Naive thymus-derived CD8-positive, alpha-beta T cell (primary cell): Measurements from ENCODE around the gene RAB7A. TPM values are rescaled to one million over a fixed set of nuclear protein-coding genes. Genes with fewer than 3 reads are reported as not detected.
"Not testable (repeated sequence)": the region's sequence is repeated elsewhere in the genome, so short reads cannot be mapped to it uniquely, and the experiment has no call there.

Experiments used
- ATAC-seq, 2 donors: fragments of 150-1000 bp; cut with Tn5 transposase in 1 of 2; sonication (Bioruptor Pico), chemical (Tn5 transposase) in 1 of 2; 1 replicate in 1 of 2; 2 replicates in 1 of 2; pipeline ENCODE4 v1.10.0; 2021; ENCODE audit warnings: mild to moderate bottlenecking in 2 of 2, moderate library complexity in 2 of 2
- POLR2A ChIA-PET: fragments of 350-600 bp; sonication (Branson Sonifier 250); formaldehyde crosslinking; loops from one replicate; lab custom pipeline; 2021; ENCODE audit warnings: antibody characterized with exemption; lab: Charles Lee
- DNase-seq, 10 donors: peaks; one replicate each; pipeline versions ENCODE4 v3.0.0 to v3.0.0-alpha.2; 2020 to 2022
- H3K27ac Mint-ChIP-seq, 10 donors: one replicate each; pipeline ENCODE4 v1.8.0; 2020 to 2022; ENCODE audit warnings: mild to moderate bottlenecking in 10 of 10, mixed read lengths in 10 of 10, moderate library complexity in 4 of 10, inconsistent platforms in 1 of 10
- H3K27me3 Mint-ChIP-seq, 5 donors: one replicate each; pipeline ENCODE4 v1.8.0; 2021 to 2022; ENCODE audit warnings: mixed read lengths in 5 of 5
- H3K36me3 Mint-ChIP-seq, 3 donors: one replicate each; pipeline ENCODE4 v1.8.0; 2020 to 2022; ENCODE audit warnings: mixed read lengths in 3 of 3, mild to moderate bottlenecking in 2 of 3, inconsistent platforms in 1 of 3
- H3K4me1 Mint-ChIP-seq, 4 donors: one replicate each; pipeline ENCODE4 v1.8.0; 2021 to 2022; ENCODE audit warnings: mixed read lengths in 4 of 4
- H3K4me3 Mint-ChIP-seq, 10 donors: one replicate each; pipeline ENCODE4 v1.8.0; 2020 to 2022; ENCODE audit warnings: mild to moderate bottlenecking in 10 of 10, mixed read lengths in 10 of 10, moderate library complexity in 6 of 10, inconsistent platforms in 1 of 10
- H3K9me3 Mint-ChIP-seq, 9 donors: one replicate each; pipeline ENCODE4 v1.8.0; 2020 to 2022; ENCODE audit warnings: mixed read lengths in 9 of 9, mild to moderate bottlenecking in 3 of 9, inconsistent platforms in 1 of 9, moderate library complexity in 1 of 9
- polyA plus RNA-seq, 3 donors: library from polyadenylated mRNA; unstranded; fragments of 300-500 nt; fragmentation: Illumina TruSeq; gene quantifications; one replicate each; pipeline ENCODE4 v1.2.3, GENCODE V29; 2021
- total RNA-seq, 8 experiments: library from RNA in 2 of 8; stranded (reverse) in 2 of 8; gene quantifications; one replicate each; pipeline ENCODE4 v1.2.3 and lab custom pipeline; 2021 to 2026

RAB7A gene
- total and polyA plus RNA-seq, 5 experiments from 2014 or later, result 140 to 200 (median 177) TPM

- DNase-seq (no peak), ATAC-seq (no peak)
- Mint-ChIP-seq H3K4me1 (peaks cover 36 to 78% (median 70%) of the 10 kb centered on the region in 4 donors), H3K4me3 (peak overlapping the region in 3 of 10 donors; percentile 8 to 28 (median 20)), H3K27me3 (no peaks in the 10 kb centered on the region), H3K36me3 (peaks cover 0 to 45% (median 6%) of the 10 kb centered on the region in 3 donors), H3K9me3 (no peaks in the 10 kb centered on the region), H3K27ac (peak overlapping the region in 7 of 10 donors; percentile 5 to 86 (median 75))
- POLR2A ChIA-PET, result no interaction called here
Observed at GRCh38 chr3:128735884-128736283, 9.9 kb downstream of the RAB7A start.

GRCh38 chr3:128736601-128737000 lies 10.6 kb downstream of the RAB7A start:
- Mint-ChIP-seq H3K27me3 (no peaks in the 10 kb centered on the region), H3K36me3 (peaks cover 0 to 46% (median 8%) of the 10 kb centered on the region in 3 donors), H3K4me1 (peaks cover 33 to 76% (median 69%) of the 10 kb centered on the region in 4 donors), H3K27ac (peak overlapping the region in 1 of 10 donors; percentile 81), H3K4me3 (no peak overlapping the region), H3K9me3 (no peaks in the 10 kb centered on the region)
- DNase-seq, result no peak
- POLR2A ChIA-PET, result interaction anchor here (0.5 kb wide), 1 partner anchor 52 kb away, joined by 4 read pairs; no protein-coding TSS in a partner anchor
- ATAC-seq, result no peak

- Mint-ChIP-seq H3K27ac (peak overlapping the region in 3 of 10 donors; percentile 10 to 80 (median 18)), H3K27me3 (no peaks in the 10 kb centered on the region), H3K36me3 (peaks cover 0 to 65% (median 22%) of the 10 kb centered on the region in 3 donors), H3K4me1 (peaks cover 15 to 54% (median 42%) of the 10 kb centered on the region in 4 donors), H3K4me3 (peak overlapping the region in 2 of 10 donors; percentile 23 to 34), H3K9me3 (no peaks in the 10 kb centered on the region)
- DNase-seq, result no peak
- no peak for ATAC-seq
- POLR2A ChIA-PET, result interaction anchor here (0.6 kb wide), 1 partner anchor 99 kb away, joined by 4 read pairs; no protein-coding TSS in a partner anchor
Observed at GRCh38 chr3:128740621-128741020, 14.6 kb downstream of the RAB7A start.

GRCh38 chr3:128742821-128743594 lies 17.0 kb downstream of the RAB7A start:
- no peaks in the 10 kb centered on the region for H3K9me3 Mint-ChIP-seq
- H3K4me1 Mint-ChIP-seq, result peaks cover 11 to 56% (median 40%) of the 10 kb centered on the region in 4 donors
- ATAC-seq (no peak), DNase-seq (no peak)
- POLR2A ChIA-PET, result no interaction called here
- H3K27me3 Mint-ChIP-seq, result no peaks in the 10 kb centered on the region
- H3K27ac Mint-ChIP-seq, result no peak overlapping the region
- peaks cover 0 to 54% (median 23%) of the 10 kb centered on the region in 3 donors for H3K36me3 Mint-ChIP-seq
- peak overlapping the region in 1 of 10 donors; percentile 5 for H3K4me3 Mint-ChIP-seq

- no peak for DNase-seq
- Mint-ChIP-seq H3K9me3 (no peaks in the 10 kb centered on the region), H3K4me3 (peak overlapping the region in 1 of 10 donors; percentile 10), H3K27ac (peak overlapping the region in 1 of 10 donors; percentile 55), H3K36me3 (peaks cover 5 to 48% (median 19%) of the 10 kb centered on the region in 3 donors), H3K4me1 (peaks cover 22 to 63% (median 51%) of the 10 kb centered on the region in 4 donors), H3K27me3 (no peaks in the 10 kb centered on the region)
- POLR2A ChIA-PET, result no interaction called here
- no peak for ATAC-seq
Observed at GRCh38 chr3:128745742-128746141, 19.8 kb downstream of the RAB7A start.

GRCh38 chr3:128746881-128747280 lies 20.9 kb downstream of the RAB7A start:
- POLR2A ChIA-PET, result interaction anchor here (0.6 kb wide), 1 partner anchor 41 kb away, joined by 3 read pairs; no protein-coding TSS in a partner anchor

GRCh38 chr3:128748557-128748956 lies 22.6 kb downstream of the RAB7A start:
- ATAC-seq (no peak), DNase-seq (no peak)
- Mint-ChIP-seq H3K4me3 (peak overlapping the region in 3 of 10 donors; percentile 24 to 31 (median 30)), H3K36me3 (peaks cover 5 to 43% (median 9%) of the 10 kb centered on the region in 3 donors), H3K4me1 (peaks cover 30 to 74% (median 63%) of the 10 kb centered on the region in 4 donors), H3K27ac (peak overlapping the region in 1 of 10 donors; percentile 76), H3K9me3 (no peaks in the 10 kb centered on the region), H3K27me3 (no peaks in the 10 kb centered on the region)
- POLR2A ChIA-PET, result no interaction called here

More at GRCh38 chr3:128746881-128747280, 20.9 kb downstream of the RAB7A start:
- peaks cover 25 to 67% (median 52%) of the 10 kb centered on the region in 4 donors for H3K4me1 Mint-ChIP-seq
- peaks cover 5 to 46% (median 15%) of the 10 kb centered on the region in 3 donors for H3K36me3 Mint-ChIP-seq
- no peak overlapping the region for H3K27ac Mint-ChIP-seq
- ATAC-seq, result no peak
- no peak for DNase-seq
- no peak overlapping the region for H3K4me3 Mint-ChIP-seq
- H3K9me3 Mint-ChIP-seq, result no peaks in the 10 kb centered on the region
- no peaks in the 10 kb centered on the region for H3K27me3 Mint-ChIP-seq

- H3K27me3 Mint-ChIP-seq, result no peaks in the 10 kb centered on the region
- H3K9me3 Mint-ChIP-seq, result no peaks in the 10 kb centered on the region
- H3K36me3 Mint-ChIP-seq, result peaks cover 5 to 39% (median 5%) of the 10 kb centered on the region in 3 donors
- DNase-seq (no peak), ATAC-seq (no peak)
- H3K4me1 Mint-ChIP-seq, result peaks cover 35 to 79% (median 68%) of the 10 kb centered on the region in 4 donors
- peak overlapping the region in 2 of 10 donors; percentile 24 to 31 for H3K4me3 Mint-ChIP-seq
- POLR2A ChIA-PET, result no interaction called here
- H3K27ac Mint-ChIP-seq, result peak overlapping the region in 2 of 10 donors; percentile 29 to 76
Observed at GRCh38 chr3:128749035-128749434, 23.1 kb downstream of the RAB7A start.

GRCh38 chr3:128749561-128749960 lies 23.6 kb downstream of the RAB7A start:
- Mint-ChIP-seq H3K4me1 (peaks cover 38 to 84% (median 72%) of the 10 kb centered on the region in 4 donors), H3K4me3 (peak overlapping the region in 6 of 10 donors; percentile 14 to 54 (median 24)), H3K36me3 (peaks cover 3 to 40% (median 5%) of the 10 kb centered on the region in 3 donors), H3K27ac (peak overlapping the region in 7 of 10 donors; percentile 4 to 76 (median 63))
- H3K9me3 Mint-ChIP-seq, ATAC-seq, DNase-seq, POLR2A ChIA-PET, H3K27me3 Mint-ChIP-seq: not testable (repeated sequence)

- no peaks in the 10 kb centered on the region for H3K27me3 Mint-ChIP-seq
- no peak for DNase-seq
- H3K27ac Mint-ChIP-seq, result peak overlapping the region in 9 of 10 donors; percentile 1 to 69 (median 42)
- H3K4me3 Mint-ChIP-seq, result peak overlapping the region in 3 of 10 donors; percentile 9 to 48 (median 26)
- no peak for ATAC-seq
- H3K36me3 Mint-ChIP-seq, result peaks cover 9 to 29% (median 15%) of the 10 kb centered on the region in 3 donors
- H3K4me1 Mint-ChIP-seq, result peaks cover 40 to 83% (median 76%) of the 10 kb centered on the region in 4 donors
- H3K9me3 Mint-ChIP-seq, result peaks cover 0 to 10% (median 0%) of the 10 kb centered on the region in 9 donors
- POLR2A ChIA-PET, result interaction anchor here (1.3 kb wide), 1 partner anchor 12 kb away, joined by 3 read pairs; no protein-coding TSS in a partner anchor
Observed at GRCh38 chr3:128753715-128754114, 27.7 kb downstream of the RAB7A start.

GRCh38 chr3:128760042-128760441 lies 34.1 kb downstream of the RAB7A start:
- Mint-ChIP-seq H3K27me3 (no peaks in the 10 kb centered on the region), H3K9me3 (peaks cover 0 to 9% (median 0%) of the 10 kb centered on the region in 9 donors), H3K27ac (peak overlapping the region in 9 of 10 donors; percentile 7 to 81 (median 64)), H3K4me1 (peaks cover 30 to 79% (median 72%) of the 10 kb centered on the region in 4 donors), H3K36me3 (peaks cover 7 to 22% (median 15%) of the 10 kb centered on the region in 3 donors), H3K4me3 (peak overlapping the region in 3 of 10 donors; percentile 5 to 42 (median 20))
- POLR2A ChIA-PET, result interaction anchor here (0.6 to 1.2 kb wide), 2 partner anchors 30 to 109 kb away, joined by 3 read pairs; partner anchors contain the start of gene RPN1
- ATAC-seq (no peak), DNase-seq (no peak)

GRCh38 chr3:128760881-128761280 lies 34.9 kb downstream of the RAB7A start:
- no peak overlapping the region for H3K4me3 Mint-ChIP-seq

More at GRCh38 chr3:128760881-128761280, 34.9 kb downstream of the RAB7A start:
- Mint-ChIP-seq H3K36me3 (peaks cover 4 to 23% (median 22%) of the 10 kb centered on the region in 3 donors), H3K4me1 (peaks cover 31 to 84% (median 77%) of the 10 kb centered on the region in 4 donors), H3K27me3 (no peaks in the 10 kb centered on the region), H3K27ac (peak overlapping the region in 8 of 10 donors; percentile 11 to 64 (median 38)), H3K9me3 (peaks cover 0 to 5% (median 0%) of the 10 kb centered on the region in 9 donors)
- no peak for DNase-seq
- POLR2A ChIA-PET, result interaction anchor here (1.4 kb wide), 1 partner anchor 35 kb away, joined by 3 read pairs; no protein-coding TSS in a partner anchor
- no peak for ATAC-seq
